Fibroblast of lung (primary cell): ENCODE data around the gene PDLIM5. TPM values are rescaled to one million over a fixed set of nuclear protein-coding genes. Genes with fewer than 3 reads are reported as not detected.

Experiments used
- DNase-seq, 2 donors: peaks; one replicate each; pipeline versions ENCODE4 v3.0.0 to v3.0.0-alpha.2; 2010; ENCODE audit warnings: low read depth in 2 of 2
- H2AFZ ChIP-seq: 2 replicates; pipeline ENCODE4 v1.5.1; 2012; ENCODE audit warnings: low read length, control low read depth, inconsistent platforms
- H3K27ac ChIP-seq: 2 replicates; pipeline ENCODE4 v1.5.1; 2011; ENCODE audit warnings: low read length, control low read depth; ENCODE audit not compliant: insufficient read depth
- H3K27me3 ChIP-seq: 2 replicates; pipeline ENCODE4 v1.5.1; 2011; ENCODE audit warnings: mild to moderate bottlenecking, low read length; ENCODE audit not compliant: control insufficient read depth, insufficient read depth
- H3K36me3 ChIP-seq: 2 replicates; pipeline ENCODE4 v1.5.1; 2011; ENCODE audit warnings: low read length; ENCODE audit not compliant: control insufficient read depth, insufficient read depth
- H3K4me1 ChIP-seq: 2 replicates; pipeline ENCODE4 v1.5.1; 2011; ENCODE audit warnings: low read length; ENCODE audit not compliant: control insufficient read depth, insufficient read depth; ENCODE audit errors: extremely low read depth
- H3K4me2 ChIP-seq: 2 replicates; pipeline ENCODE4 v1.5.1; 2011; ENCODE audit warnings: low read length, control low read depth; ENCODE audit not compliant: insufficient read depth; ENCODE audit errors: extremely low read depth
- H3K4me3 ChIP-seq, 4 experiments: fragments of 200-600 bp in 1 of 4; sonication (generic) in 1 of 4; replicated peaks in 1 of 4; 2 replicates each; pipeline ENCODE4 v1.5.1; 2011 to 2016; ENCODE audit warnings: low read length in 4 of 4, low read depth in 3 of 4, mild to moderate bottlenecking in 3 of 4, control low read depth in 2 of 4, inconsistent platforms in 1 of 4, mixed read lengths in 1 of 4; ENCODE audit not compliant: insufficient read depth in 1 of 4; ENCODE audit errors: control extremely low read depth in 1 of 4
- H3K79me2 ChIP-seq: 2 replicates; pipeline ENCODE4 v1.5.1; 2012; ENCODE audit warnings: mild to moderate bottlenecking, low read length, inconsistent platforms; ENCODE audit not compliant: control insufficient read depth, insufficient read depth
- H3K9ac ChIP-seq: 2 replicates; pipeline ENCODE4 v1.5.1; 2011; ENCODE audit warnings: mild to moderate bottlenecking, low read length, control low read depth; ENCODE audit not compliant: insufficient read depth
- H3K9me3 ChIP-seq: 2 replicates; pipeline ENCODE4 v1.5.1; 2012; ENCODE audit warnings: low read depth, low read length; ENCODE audit not compliant: control insufficient read depth, insufficient read depth
- H4K20me1 ChIP-seq: 2 replicates; pipeline ENCODE4 v1.5.1; 2011; ENCODE audit warnings: low read length; ENCODE audit not compliant: control insufficient read depth, insufficient read depth; ENCODE audit errors: extremely low read depth
- EZH2 ChIP-seq: IDR thresholded peaks from 2 replicates; pipeline ENCODE4 v1.5.1; 2012; ENCODE audit warnings: low read length, control low read depth, mild to moderate bottlenecking; ENCODE audit errors: missing control alignments
- polyA plus RNA-seq, 2 donors: library from polyadenylated mRNA; depleted of rRNA in 1 of 2; stranded (reverse) in 1 of 2; unstranded in 1 of 2; fragments of >200 nt; gene quantifications; 2 replicates each; pipeline ENCODE4 v1.2.1, GENCODE V29; 2011 to 2012; ENCODE audit warnings: missing spikeins in 1 of 2
- total RNA-seq: library from RNA; depleted of rRNA; stranded (reverse); fragments of >200 nt; gene quantifications from 2 replicates; pipeline ENCODE4 v1.2.1, GENCODE V29; 2014
- TF ChIP-seq, protein P1 (sequence below), 2 donors: IDR thresholded peaks in 1 of 2; conservative IDR thresholded peaks in 1 of 2; 1 replicate in 1 of 2; 2 replicates in 1 of 2; pipeline ENCODE4 v1.5.1; 2011 to 2012; ENCODE audit warnings: low read length in 2 of 2, control low read depth in 1 of 2, inconsistent platforms in 1 of 2, low read depth in 1 of 2, mild to moderate bottlenecking in 1 of 2

The PDLIM5 gene
- total and polyA plus RNA-seq, 2 donors (not counting 1 experiment from before 2014, with no cell fraction given), result 28.4 to 113 TPM

DNA sequence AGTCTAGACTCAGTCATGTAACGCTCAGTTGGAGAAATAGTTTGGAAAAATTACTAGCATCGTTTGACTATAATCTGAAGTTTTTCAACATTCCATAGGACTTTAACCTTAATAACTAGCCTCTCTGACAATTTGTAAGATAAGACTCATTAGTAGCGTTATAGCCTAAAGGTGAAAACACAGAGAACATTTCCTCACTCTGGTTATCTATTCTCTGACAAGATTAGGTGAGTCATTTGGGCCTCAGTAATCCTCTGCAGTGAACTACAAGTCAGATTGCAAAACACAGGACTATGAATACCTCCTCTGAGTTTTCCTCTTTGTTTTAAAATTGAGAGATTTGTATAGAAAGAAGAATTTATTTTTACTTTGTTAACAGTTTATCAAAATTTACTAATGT, 31.8 kb upstream of the PDLIM5 start:
- Histone ChIP-seq H3K9me3 (no peaks in the 10 kb centered on the region), H3K4me2 (no peak overlapping the region), H3K9ac (no peak overlapping the region), H3K4me1 (no peaks in the 10 kb centered on the region), H3K27ac (no peak overlapping the region), H3K79me2 (no peaks in the 10 kb centered on the region), H2AFZ (no peak overlapping the region), H4K20me1 (no peaks in the 10 kb centered on the region), H3K4me3 (no peak overlapping the region), H3K27me3 (no peaks in the 10 kb centered on the region), H3K36me3 (no peaks in the 10 kb centered on the region)
- TF ChIP-seq, protein P1, sequence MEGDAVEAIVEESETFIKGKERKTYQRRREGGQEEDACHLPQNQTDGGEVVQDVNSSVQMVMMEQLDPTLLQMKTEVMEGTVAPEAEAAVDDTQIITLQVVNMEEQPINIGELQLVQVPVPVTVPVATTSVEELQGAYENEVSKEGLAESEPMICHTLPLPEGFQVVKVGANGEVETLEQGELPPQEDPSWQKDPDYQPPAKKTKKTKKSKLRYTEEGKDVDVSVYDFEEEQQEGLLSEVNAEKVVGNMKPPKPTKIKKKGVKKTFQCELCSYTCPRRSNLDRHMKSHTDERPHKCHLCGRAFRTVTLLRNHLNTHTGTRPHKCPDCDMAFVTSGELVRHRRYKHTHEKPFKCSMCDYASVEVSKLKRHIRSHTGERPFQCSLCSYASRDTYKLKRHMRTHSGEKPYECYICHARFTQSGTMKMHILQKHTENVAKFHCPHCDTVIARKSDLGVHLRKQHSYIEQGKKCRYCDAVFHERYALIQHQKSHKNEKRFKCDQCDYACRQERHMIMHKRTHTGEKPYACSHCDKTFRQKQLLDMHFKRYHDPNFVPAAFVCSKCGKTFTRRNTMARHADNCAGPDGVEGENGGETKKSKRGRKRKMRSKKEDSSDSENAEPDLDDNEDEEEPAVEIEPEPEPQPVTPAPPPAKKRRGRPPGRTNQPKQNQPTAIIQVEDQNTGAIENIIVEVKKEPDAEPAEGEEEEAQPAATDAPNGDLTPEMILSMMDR (conservative IDR thresholded peaks at IDR 0.05 in 1 of 2, IDR thresholded peaks at IDR 0.05 in 1 of 2; ENCODE audit: low read depth in 1 of 2, low read length in 2 of 2), result no peak
- TF ChIP-seq EZH2, result no peak
- DNase-seq, result peak; percentile 23 to 69

DNA sequence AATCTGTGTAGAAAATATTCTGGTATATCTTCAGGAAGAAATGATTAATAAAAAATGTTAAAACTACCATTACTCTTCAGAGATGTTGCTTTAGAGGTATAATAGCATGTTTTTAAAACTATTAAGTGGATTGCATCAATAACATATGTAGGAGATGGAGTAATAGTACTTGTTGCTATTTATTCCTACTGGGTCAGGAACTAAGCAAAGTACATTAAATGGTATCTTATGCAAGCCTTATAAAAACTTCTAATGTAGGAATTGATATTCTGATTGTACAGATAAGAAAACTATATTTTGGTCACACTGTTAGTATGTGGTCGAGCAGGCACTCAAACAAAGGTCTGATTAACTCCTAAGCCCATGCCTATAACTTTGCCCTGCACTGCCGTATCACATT, 31.4 kb upstream of the PDLIM5 start:
- Histone ChIP-seq H3K4me1 (no peaks in the 10 kb centered on the region), H3K4me2 (no peak overlapping the region), H3K9me3 (no peaks in the 10 kb centered on the region), H3K79me2 (no peaks in the 10 kb centered on the region), H3K4me3 (no peak overlapping the region), H4K20me1 (no peaks in the 10 kb centered on the region), H3K27me3 (no peaks in the 10 kb centered on the region), H3K36me3 (no peaks in the 10 kb centered on the region), H2AFZ (no peak overlapping the region), H3K27ac (no peak overlapping the region), H3K9ac (no peak overlapping the region)
- no peak for DNase-seq
- TF ChIP-seq, protein P1 (conservative IDR thresholded peaks at IDR 0.05 in 1 of 2, IDR thresholded peaks at IDR 0.05 in 1 of 2; ENCODE audit: low read depth in 1 of 2, low read length in 2 of 2), result no peak
- no peak for TF ChIP-seq EZH2

DNA sequence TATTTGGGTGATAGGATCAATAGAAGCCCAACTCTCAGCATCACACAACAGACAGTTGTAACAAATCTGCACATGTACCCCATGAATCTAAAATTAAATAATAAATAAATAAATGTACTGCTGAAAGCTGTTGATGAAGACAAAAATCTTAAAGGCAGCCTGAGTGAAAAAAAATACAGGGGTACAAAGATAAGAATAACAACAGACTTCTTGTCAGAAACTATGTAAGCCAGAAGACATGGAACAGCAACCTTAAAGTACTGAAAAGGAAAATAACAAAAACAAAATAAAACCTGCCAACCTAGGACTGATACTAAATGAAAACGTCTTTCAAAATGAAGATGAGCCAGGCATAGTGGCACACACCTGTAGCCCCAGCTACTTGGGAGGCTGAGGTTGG, 25.0 kb upstream of the PDLIM5 start:
- Histone ChIP-seq H3K4me2 (no peak overlapping the region), H2AFZ (no peak overlapping the region), H3K9ac (no peak overlapping the region), H3K27ac (no peak overlapping the region), H3K4me3 (no peak overlapping the region), H3K36me3 (no peaks in the 10 kb centered on the region), H3K9me3 (no peaks in the 10 kb centered on the region), H3K79me2 (no peaks in the 10 kb centered on the region), H3K27me3 (no peaks in the 10 kb centered on the region), H4K20me1 (no peaks in the 10 kb centered on the region), H3K4me1 (no peaks in the 10 kb centered on the region)
- TF ChIP-seq EZH2, result no peak
- peak in 1 of 2 donors; percentile 15 for DNase-seq
